ENCODE results near the gene LIPC. TPM values are rescaled to one million over a fixed set of nuclear protein-coding genes. Genes with fewer than 3 reads are reported as not detected.

The LIPC gene
- total and polyA plus RNA-seq, 9 of the 15 experiments (the other 6 are each of a cell fraction or from before 2014, with no cell fraction given) = 0.07 to 0.41 (median 0.11) TPM; not detected in 2

GRCh38 chr15:58534556-58534955 is 102.8 kb downstream of the LIPC start:
- Histone ChIP-seq H3K36me3 (ENCODE audit: control insufficient read depth, insufficient read depth, low read length) (no peaks in the 10 kb centered on the region), H2AFZ (ENCODE audit: low read depth, low read length) (no peak overlapping the region), H3K4me3 (no peak overlapping the region), H3K9me1 (ENCODE audit: control insufficient read depth, insufficient read depth, low read length) (no peaks in the 10 kb centered on the region), H3K4me1 (replicated peaks in 1 of 2; ENCODE audit: control insufficient read depth in 2 of 2, insufficient read depth in 2 of 2, low read length in 2 of 2) (peaks cover 3 to 10% of the 10 kb centered on the region in 2 experiments; a peak in 3 of 5 replicates), H3K27me3 (ENCODE audit: control insufficient read depth in 2 of 2, insufficient read depth in 2 of 2, low read length in 2 of 2) (no peaks in the 10 kb centered on the region), H3K27ac (ENCODE audit: extremely low read depth, low read depth, low read length) (no peak overlapping the region), H3K79me2 (ENCODE audit: control insufficient read depth, insufficient read depth, low read length) (no peaks in the 10 kb centered on the region), H4K20me1 (replicated peaks; ENCODE audit: control insufficient read depth, insufficient read depth, low read length) (no peaks in the 10 kb centered on the region), H3K9ac (ENCODE audit: insufficient read depth in 1 of 2, low read depth in 2 of 2, low read length in 2 of 2) (no peak overlapping the region), H3K9me3 (replicated peaks; ENCODE audit: control insufficient read depth, insufficient read depth, low read depth, low read length) (no peaks in the 10 kb centered on the region), H3K4me2 (ENCODE audit: insufficient read depth, low read length) (no peak overlapping the region)
- no peak for ATAC-seq
- ChIA-PET CTCF (ENCODE audit: low intra/inter-chr PET ratio) (no interaction called here), POLR2A (interaction anchor here (1.8 kb wide), 1 partner anchor 11 kb away, joined by 5 read pairs; no protein-coding TSS in a partner anchor)
- in situ Hi-C loops (cut with MboI) (no loop called here), intact Hi-C loops (cut with micrococcal nuclease) (no loop called here)
- BruUV-seq (replicated peaks) = no TSS peak
- no peak for FAIRE-seq
- WGBS (ENCODE audit: insufficient coverage, low coverage, missing lambda C conversion rate) = 62% methylated on average over 1 of the region's 1 CpG
- DNase-seq (ENCODE audit: extremely low read depth in 1 of 4, low spot score in 3 of 4) = no peak
- TF ChIP-seq CEBPG (CRISPR knock-in tag; IDR thresholded peaks at IDR 0.05) (no peak), CEBPG (tag; conservative IDR thresholded peaks at IDR 0.05 in 1 of 2, IDR thresholded peaks at IDR 0.05 in 1 of 2) (no peak), ATF4 (CRISPR knock-in tag; IDR thresholded peaks at IDR 0.05) (no peak), ZNF134 (CRISPR knock-in tag; conservative IDR thresholded peaks at IDR 0.05) (no peak), BRF2 (IDR thresholded peaks at IDR 0.05; ENCODE audit: borderline replicate concordance, insufficient read depth, insufficient read length) (no peak), PREB (CRISPR knock-in tag; IDR thresholded peaks at IDR 0.05) (no peak), ESRRA (IDR thresholded peaks at IDR 0.05; ENCODE audit: borderline replicate concordance, low read depth) (no peak), CHAMP1 (IDR thresholded peaks at IDR 0.05) (no peak), SP1 (CRISPR knock-in tag; IDR thresholded peaks at IDR 0.05) (no peak), MAFG (tag; conservative IDR thresholded peaks at IDR 0.05) (no peak), ZC3H11A (IDR thresholded peaks at IDR 0.05; ENCODE audit: low read depth, low read length) (no peak), SREBF2 (CRISPR knock-in tag; IDR thresholded peaks at IDR 0.05) (no peak), ZNF398 (CRISPR knock-in tag; IDR thresholded peaks at IDR 0.05) (no peak)
